Right ventricle myocardium superior (tissue), 1 donor: ENCODE results near the gene NME4. TPM values are rescaled to one million over a fixed set of nuclear protein-coding genes. Genes with fewer than 3 reads are reported as not detected.

Experiments used
- total RNA-seq: library from RNA; stranded (reverse); fragmentation: NEBNext Ultra II Directional; extraction: Animal tissue kit (Norgen Biotek cat#: 25700); gene quantifications from one replicate; pipeline ENCODE4 v1.2.1, GENCODE V29; 2021
- donor health status: DM: no; HTN: yes; CAD: no; lungs with severe emphysema.

Gene NME4
- total RNA-seq, 1 donor from 2014 or later: 81.6 TPM

Other genes with a start within 250 kb of the NME4 start
- gene HBZ, start 244.6 kb upstream of the NME4 start, total RNA-seq: not detected
- gene HBM, start 231.2 kb upstream of the NME4 start, total RNA-seq: not detected
- gene HBA2, start 224.3 kb upstream of the NME4 start, total RNA-seq: 64.7 TPM
- gene HBA1, start 220.5 kb upstream of the NME4 start, total RNA-seq: 110 TPM
- not detected for gene HBQ1, start 216.7 kb upstream of the NME4 start, total RNA-seq
- gene LUC7L, start 167.8 kb upstream of the NME4 start, total RNA-seq: 25.0 TPM
- 135 TPM for gene FAM234A, start 162.4 kb upstream of the NME4 start, total RNA-seq
- 12.5 TPM for gene RGS11, start 121.3 kb upstream of the NME4 start, total RNA-seq
- gene ARHGDIG, start 116.6 kb upstream of the NME4 start, total RNA-seq: 9.3 TPM
- 1.8 TPM for gene PDIA2, start 114.0 kb upstream of the NME4 start, total RNA-seq
- 14.0 TPM for gene AXIN1, start 44.5 kb upstream of the NME4 start, total RNA-seq
- 79.6 TPM for gene MRPL28, start 26.7 kb upstream of the NME4 start, total RNA-seq
- gene PGAP6, start 15.2 kb upstream of the NME4 start, total RNA-seq: 28.1 TPM
- gene DECR2, start 4.7 kb downstream of the NME4 start, total RNA-seq: 9.1 TPM
- 25.4 TPM for gene RAB11FIP3, start 28.4 kb downstream of the NME4 start, total RNA-seq
- gene CAPN15, start 130.5 kb downstream of the NME4 start, total RNA-seq: 17.7 TPM
- gene PRR35, start 163.2 kb downstream of the NME4 start, total RNA-seq: not detected
- gene NHLRC4, start 169.8 kb downstream of the NME4 start, total RNA-seq: 0.38 TPM
- gene PIGQ, start 172.8 kb downstream of the NME4 start, total RNA-seq: 18.0 TPM
- 11.0 TPM for gene RAB40C, start 192.9 kb downstream of the NME4 start, total RNA-seq
- gene WFIKKN1, start 233.8 kb downstream of the NME4 start, total RNA-seq: 0.13 TPM
- gene METTL26, start 239.1 kb downstream of the NME4 start, total RNA-seq: 52.5 TPM
- 205 TPM for gene MCRIP2, start 244.6 kb downstream of the NME4 start, total RNA-seq